Measurements from ENCODE around the gene ALOX12. TPM values are rescaled to one million over a fixed set of nuclear protein-coding genes. Genes with fewer than 3 reads are reported as not detected.
"Not testable (repeated sequence)": the region's sequence is repeated elsewhere in the genome, so short reads cannot be mapped to it uniquely, and the experiment has no call there.

Gene ALOX12
- polyA plus RNA-seq, 1 donor = 1.2 TPM

DNA sequence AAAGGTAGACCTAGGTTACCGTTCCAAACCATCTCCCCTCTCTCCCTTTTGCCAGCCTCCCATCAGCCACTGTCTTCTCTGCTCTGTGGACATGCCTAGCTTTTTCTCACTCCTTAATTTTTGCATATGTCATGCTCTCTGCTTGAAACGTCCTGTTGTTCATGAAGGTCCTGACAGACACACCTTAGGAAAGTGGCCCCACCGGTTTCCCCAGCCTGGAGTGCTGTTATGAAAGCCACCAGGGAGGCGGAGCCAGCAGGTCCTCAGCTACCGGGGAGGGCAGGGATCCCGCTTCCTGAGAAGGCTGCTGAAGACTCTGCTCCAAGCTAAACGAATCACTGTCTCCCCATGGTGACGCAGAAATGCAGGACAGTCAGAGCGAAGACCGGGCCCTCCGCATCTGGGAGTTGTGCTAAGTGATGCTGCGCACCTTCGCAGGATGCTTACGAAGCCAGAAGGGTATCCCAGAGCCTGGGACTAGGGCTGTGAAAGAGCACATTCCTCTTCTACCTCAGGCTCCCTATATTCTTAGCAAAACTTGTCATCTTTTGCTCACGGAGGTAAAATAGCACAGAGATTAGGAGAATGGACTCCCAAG lies 50.4 kb downstream of the ALOX12 start:
- H3K4me3 ChIP-seq (ENCODE audit: low read length) = no peak overlapping the region
- WGBS (ENCODE audit: insufficient coverage, low lambda C conversion rate) = 0% methylated on average over 1 of the region's 15 CpGs
- peak overlapping the region; percentile 33 for H3K27ac ChIP-seq (ENCODE audit: low read length)
- DNase-seq = peak; percentile 84 to 90
- peaks cover 40% of the 10 kb centered on the region for H3K4me1 ChIP-seq (ENCODE audit: control insufficient read depth, insufficient read depth, low read length)
- peaks cover 48% of the 10 kb centered on the region for H3K27me3 ChIP-seq (ENCODE audit: control insufficient read depth, insufficient read depth, low read length)
- peaks cover 17% of the 10 kb centered on the region for H3K9me3 ChIP-seq (ENCODE audit: control insufficient read depth, low read depth, low read length)
- no peaks in the 10 kb centered on the region for H3K36me3 ChIP-seq (ENCODE audit: control insufficient read depth, insufficient read depth, low read length)

- Histone ChIP-seq H3K9me3 (ENCODE audit: control insufficient read depth, low read depth, low read length) (peaks cover 17% of the 10 kb centered on the region), H3K27ac (ENCODE audit: low read length) (peak overlapping the region; percentile 33), H3K4me1 (ENCODE audit: control insufficient read depth, insufficient read depth, low read length) (peaks cover 40% of the 10 kb centered on the region), H3K27me3 (ENCODE audit: control insufficient read depth, insufficient read depth, low read length) (peaks cover 43% of the 10 kb centered on the region)
- not testable (repeated sequence) for H3K36me3 ChIP-seq (ENCODE audit: control insufficient read depth, insufficient read depth, low read length); H3K4me3 ChIP-seq (ENCODE audit: low read length)
- 0% methylated on average over 3 of the region's 26 CpGs for whole genome bisulfite sequencing (ENCODE audit: insufficient coverage, low lambda C conversion rate)
- DNase-seq = peak; percentile 79 to 92
Observed at GRCh38 chr17:7046725-7047397, 51.0 kb downstream of the ALOX12 start.

DNA sequence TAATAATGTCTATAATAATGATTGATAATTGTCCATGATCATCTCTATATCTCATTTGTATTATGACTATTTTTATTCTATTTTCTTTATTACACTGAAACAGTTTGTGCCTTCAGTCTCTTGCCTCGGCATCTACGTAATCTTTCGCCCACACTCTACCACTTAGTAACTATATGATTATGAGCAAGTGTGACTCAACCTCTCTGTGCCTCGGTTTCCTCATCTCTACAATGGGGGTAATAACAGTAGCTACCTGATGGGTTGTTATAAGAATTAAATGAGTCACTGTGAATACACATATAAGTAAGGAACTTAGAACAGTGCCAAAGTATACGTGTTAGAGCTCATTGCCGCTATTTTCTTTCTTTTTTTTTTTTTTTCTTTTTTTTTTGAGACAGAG lies 51.7 kb downstream of the ALOX12 start:
- WGBS (ENCODE audit: insufficient coverage, low lambda C conversion rate) = 79% methylated on average over 2 of the region's 6 CpGs
- Histone ChIP-seq H3K4me3 (ENCODE audit: low read length) (no peak overlapping the region), H3K36me3 (ENCODE audit: control insufficient read depth, insufficient read depth, low read length) (no peaks in the 10 kb centered on the region), H3K9me3 (ENCODE audit: control insufficient read depth, low read depth, low read length) (peaks cover 15% of the 10 kb centered on the region), H3K4me1 (ENCODE audit: control insufficient read depth, insufficient read depth, low read length) (peaks cover 35% of the 10 kb centered on the region), H3K27me3 (ENCODE audit: control insufficient read depth, insufficient read depth, low read length) (peaks cover 36% of the 10 kb centered on the region), H3K27ac (ENCODE audit: low read length) (no peak overlapping the region)
- DNase-seq = no peak

DNA sequence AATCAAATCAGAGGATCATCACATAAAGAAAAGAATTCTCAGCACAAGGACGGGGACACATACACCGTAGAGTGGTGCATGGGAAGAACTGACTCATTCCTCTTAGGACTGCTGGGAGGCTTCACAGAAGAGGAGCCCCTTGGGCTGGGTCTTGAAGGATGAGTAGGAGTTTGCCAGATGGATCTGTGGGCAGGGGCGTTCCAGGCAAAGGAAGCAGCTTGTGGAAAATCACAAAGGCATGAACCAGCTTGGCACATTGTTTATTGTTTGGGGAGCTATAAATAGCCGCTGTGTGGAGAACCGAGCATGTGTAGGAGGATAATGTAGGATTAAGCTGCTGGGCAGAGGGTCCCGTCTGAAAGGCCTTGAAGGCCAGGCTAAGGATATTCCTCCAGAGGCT lies 53.1 kb downstream of the ALOX12 start:
- peaks cover 27% of the 10 kb centered on the region for H3K27me3 ChIP-seq (ENCODE audit: control insufficient read depth, insufficient read depth, low read length)
- no peak for DNase-seq
- H3K36me3 ChIP-seq (ENCODE audit: control insufficient read depth, insufficient read depth, low read length) = no peaks in the 10 kb centered on the region
- no peak overlapping the region for H3K27ac ChIP-seq (ENCODE audit: low read length)
- WGBS (ENCODE audit: insufficient coverage, low lambda C conversion rate) = no CpG with 5 or more reads among the region's 6 CpGs
- peaks cover under 1% of the 10 kb centered on the region for H3K9me3 ChIP-seq (ENCODE audit: control insufficient read depth, low read depth, low read length)
- peaks cover 22% of the 10 kb centered on the region for H3K4me1 ChIP-seq (ENCODE audit: control insufficient read depth, insufficient read depth, low read length)
- no peak overlapping the region for H3K4me3 ChIP-seq (ENCODE audit: low read length)

- H3K4me3 ChIP-seq (ENCODE audit: low read length); H3K36me3 ChIP-seq (ENCODE audit: control insufficient read depth, insufficient read depth, low read length); H3K9me3 ChIP-seq (ENCODE audit: control insufficient read depth, low read depth, low read length); H3K27ac ChIP-seq (ENCODE audit: low read length); DNase-seq: not testable (repeated sequence)
- no CpG with 5 or more reads among the region's 9 CpGs for WGBS (ENCODE audit: insufficient coverage, low lambda C conversion rate)
- H3K27me3 ChIP-seq (ENCODE audit: control insufficient read depth, insufficient read depth, low read length) = peaks cover 13% of the 10 kb centered on the region
- H3K4me1 ChIP-seq (ENCODE audit: control insufficient read depth, insufficient read depth, low read length) = peaks cover 15% of the 10 kb centered on the region
Observed at GRCh38 chr17:7050583-7050982, 54.7 kb downstream of the ALOX12 start.

- no peak for DNase-seq
- H3K9me3 ChIP-seq (ENCODE audit: control insufficient read depth, low read depth, low read length) = no peaks in the 10 kb centered on the region
Observed at GRCh38 chr17:7056386-7056785, 60.5 kb downstream of the ALOX12 start.

GRCh38 chr17:7058831-7059447 lies 63.1 kb downstream of the ALOX12 start:
- Histone ChIP-seq H3K27ac (ENCODE audit: low read length) (no peak overlapping the region), H3K9me3 (ENCODE audit: control insufficient read depth, low read depth, low read length) (no peaks in the 10 kb centered on the region), H3K36me3 (ENCODE audit: control insufficient read depth, insufficient read depth, low read length) (no peaks in the 10 kb centered on the region), H3K4me1 (ENCODE audit: control insufficient read depth, insufficient read depth, low read length) (no peaks in the 10 kb centered on the region), H3K4me3 (ENCODE audit: low read length) (no peak overlapping the region), H3K27me3 (ENCODE audit: control insufficient read depth, insufficient read depth, low read length) (peaks cover 2% of the 10 kb centered on the region)
- DNase-seq = no peak
- WGBS (ENCODE audit: insufficient coverage, low lambda C conversion rate) = 77% methylated on average over 4 of the region's 7 CpGs

More at GRCh38 chr17:7056386-7056785, 60.5 kb downstream of the ALOX12 start:
- Histone ChIP-seq H3K27ac (ENCODE audit: low read length) (no peak overlapping the region), H3K4me1 (ENCODE audit: control insufficient read depth, insufficient read depth, low read length) (no peaks in the 10 kb centered on the region), H3K4me3 (ENCODE audit: low read length) (no peak overlapping the region), H3K36me3 (ENCODE audit: control insufficient read depth, insufficient read depth, low read length) (no peaks in the 10 kb centered on the region), H3K27me3 (ENCODE audit: control insufficient read depth, insufficient read depth, low read length) (peaks cover 7% of the 10 kb centered on the region)
- WGBS (ENCODE audit: insufficient coverage, low lambda C conversion rate) = no CpG with 5 or more reads among the region's 4 CpGs

Other genes with a start within 250 kb of the ALOX12 start
- 70.4 TPM for gene XAF1, start 240.0 kb upstream of the ALOX12 start, polyA plus RNA-seq
- gene FBXO39, start 219.8 kb upstream of the ALOX12 start, polyA plus RNA-seq = 1.8 TPM
- gene TEKT1, start 164.3 kb upstream of the ALOX12 start, polyA plus RNA-seq = 0.25 TPM
- 244 TPM for gene RNASEK, start 16.6 kb downstream of the ALOX12 start, polyA plus RNA-seq
- gene BCL6B, start 27.0 kb downstream of the ALOX12 start, polyA plus RNA-seq = 7.2 TPM
- 16.9 TPM for gene SLC16A13, start 40.0 kb downstream of the ALOX12 start, polyA plus RNA-seq
- 0.94 TPM for gene SLC16A11, start 48.0 kb downstream of the ALOX12 start, polyA plus RNA-seq
- 9.7 TPM for gene CLEC10A, start 84.2 kb downstream of the ALOX12 start, polyA plus RNA-seq
- gene ASGR2, start 118.8 kb downstream of the ALOX12 start, polyA plus RNA-seq = 0.40 TPM
- 5.7 TPM for gene ASGR1, start 183.3 kb downstream of the ALOX12 start, polyA plus RNA-seq
- gene DLG4, start 223.8 kb downstream of the ALOX12 start, polyA plus RNA-seq = 16.7 TPM
- 490 TPM for gene ACADVL, start 223.9 kb downstream of the ALOX12 start, polyA plus RNA-seq
- gene DVL2, start 238.5 kb downstream of the ALOX12 start, polyA plus RNA-seq = 44.5 TPM
- gene PHF23, start 243.4 kb downstream of the ALOX12 start, polyA plus RNA-seq = 45.4 TPM
- 724 TPM for gene GABARAP, start 246.4 kb downstream of the ALOX12 start, polyA plus RNA-seq